HepG2 (cell line): ENCODE data around the gene ADAM10. TPM values are rescaled to one million over a fixed set of nuclear protein-coding genes. Genes with fewer than 3 reads are reported as not detected.

Source experiments
- HNRNPK ChIP-seq: fragments of 200-400 bp; formaldehyde crosslinking; IDR thresholded peaks from 2 replicates; pipeline ENCODE4 v1.6.1; 2018; ENCODE audit warnings: low read length, low read depth, moderate library complexity, mild to moderate bottlenecking; ENCODE audit not compliant: poor library complexity, severe bottlenecking
- POLR2G ChIP-seq: fragments of 200-400 bp; formaldehyde crosslinking; IDR thresholded peaks from 2 replicates; pipeline ENCODE4 v1.6.1; 2018; ENCODE audit warnings: mild to moderate bottlenecking, low read depth, low read length, moderate library complexity
- THYN1 ChIP-seq: sonication (generic); formaldehyde crosslinking; IDR thresholded peaks from 2 replicates; pipeline ENCODE4 v1.8.1; 2023; ENCODE audit warnings: low read depth, mild to moderate bottlenecking, moderate library complexity, missing genetic modification reagents, borderline replicate concordance
- ZBTB40 ChIP-seq, 2 experiments: fragments of 450-650 bp in 1 of 2; sonication (generic) in 1 of 2; formaldehyde crosslinking in 1 of 2; IDR thresholded peaks; 2 replicates each; pipeline versions ENCODE4 v1.6.1 to v1.8.0; 2016 to 2022; ENCODE audit warnings: antibody characterized with exemption in 1 of 2, mild to moderate bottlenecking in 1 of 2, missing genetic modification reagents in 1 of 2
- polyA plus RNA-seq, 8 experiments: library from polyadenylated mRNA; depleted of rRNA in 3 of 8; stranded (reverse) in 7 of 8; unstranded in 1 of 8; fragments of >200 nt; fragmentation: Illumina TruSeq in 4 of 8; extraction: Trizol in 4 of 8; gene quantifications; 2 replicates each; pipeline versions ENCODE4 v1.2.1 to v1.2.3, GENCODE V29; 2011 to 2016; ENCODE audit warnings: low read depth in 4 of 8, missing spikeins in 1 of 8, mixed read lengths in 1 of 8; ENCODE audit not compliant: insufficient read depth in 1 of 8
- total RNA-seq, 5 experiments: library from RNA; depleted of rRNA; stranded (reverse); fragments of >200 nt; fragmentation: Illumina TruSeq; extraction: Trizol; gene quantifications; 2 replicates each; pipeline ENCODE4 v1.2.3, GENCODE V29; 2016; ENCODE audit warnings: low read depth in 1 of 5
- TF ChIP-seq, protein P1 (sequence below): sonication (generic); formaldehyde crosslinking; IDR thresholded peaks from 2 replicates; pipeline ENCODE4 v1.8.1; 2022; ENCODE audit warnings: low read depth, mild to moderate bottlenecking, missing genetic modification reagents
- TF ChIP-seq, protein P2 (sequence below), 2 experiments: sonication (generic) in 1 of 2; formaldehyde crosslinking in 1 of 2; IDR thresholded peaks; 2 replicates each; pipeline versions ENCODE4 v1.4.0 to v1.6.1; 2016 to 2020; ENCODE audit warnings: borderline replicate concordance in 1 of 2, low read depth in 1 of 2, mild to moderate bottlenecking in 1 of 2, missing genetic modification reagents in 1 of 2
- TF ChIP-seq, protein P3 (sequence below): sonication (generic); formaldehyde crosslinking; IDR thresholded peaks from 2 replicates; pipeline ENCODE4 v1.8.1; 2022; ENCODE audit warnings: mild to moderate bottlenecking, missing genetic modification reagents

The ADAM10 gene
- total and polyA plus RNA-seq, 2 of the 13 experiments (the other 11 are each of a cell fraction or from before 2014, with no cell fraction given): 92.7 to 125 TPM

DNA sequence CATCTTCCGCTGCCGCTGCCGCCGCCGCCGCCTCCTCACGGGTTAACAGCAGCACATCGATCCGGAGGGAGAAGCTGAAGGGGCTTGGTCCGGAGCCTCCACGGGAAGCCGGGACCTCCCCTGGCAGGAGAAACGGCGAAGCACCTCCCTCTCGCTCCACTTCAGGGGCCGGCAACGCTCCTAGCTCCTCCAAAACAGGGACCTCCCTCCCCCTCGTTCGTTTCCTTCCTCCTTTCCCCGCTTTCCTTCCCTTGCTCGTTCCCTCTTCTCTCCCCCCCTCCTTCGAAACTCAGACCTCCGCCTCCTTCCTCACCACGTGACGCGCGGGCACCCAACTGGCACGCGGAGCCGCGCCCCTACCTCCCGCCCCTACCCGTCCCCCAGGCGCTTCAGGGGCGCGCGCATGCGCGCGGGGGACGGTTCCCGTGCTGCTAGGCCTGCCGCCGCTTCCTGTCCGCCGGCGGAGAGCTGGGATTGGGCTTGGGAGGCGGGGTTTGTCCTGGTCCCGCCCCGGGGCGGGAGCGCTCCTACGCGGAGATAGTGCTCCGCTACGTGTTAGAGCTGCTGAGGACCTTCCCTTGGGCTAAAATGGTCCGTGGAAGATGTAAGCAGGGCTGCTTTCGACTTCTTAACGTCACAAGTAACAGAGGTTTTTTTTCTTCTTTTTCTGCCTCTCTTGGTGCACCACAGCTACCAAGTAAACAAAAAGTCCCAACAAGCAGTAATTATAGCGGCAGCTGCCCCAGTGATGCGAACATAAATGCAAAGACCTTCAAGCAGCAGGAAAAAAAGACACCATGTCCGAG is at the start of gene ADAM10 (continued):
- no peak for TF ChIP-seq ZBTB40 (IDR thresholded peaks at IDR 0.05)
- TF ChIP-seq ZBTB40 (CRISPR knock-in tag; IDR thresholded peaks at IDR 0.05): no peak
- peak; percentile 73 for TF ChIP-seq POLR2G
- peak; percentile 46; the same call in 1 of the 2 replicates for TF ChIP-seq THYN1 (CRISPR knock-in tag)
- TF ChIP-seq, protein P1, sequence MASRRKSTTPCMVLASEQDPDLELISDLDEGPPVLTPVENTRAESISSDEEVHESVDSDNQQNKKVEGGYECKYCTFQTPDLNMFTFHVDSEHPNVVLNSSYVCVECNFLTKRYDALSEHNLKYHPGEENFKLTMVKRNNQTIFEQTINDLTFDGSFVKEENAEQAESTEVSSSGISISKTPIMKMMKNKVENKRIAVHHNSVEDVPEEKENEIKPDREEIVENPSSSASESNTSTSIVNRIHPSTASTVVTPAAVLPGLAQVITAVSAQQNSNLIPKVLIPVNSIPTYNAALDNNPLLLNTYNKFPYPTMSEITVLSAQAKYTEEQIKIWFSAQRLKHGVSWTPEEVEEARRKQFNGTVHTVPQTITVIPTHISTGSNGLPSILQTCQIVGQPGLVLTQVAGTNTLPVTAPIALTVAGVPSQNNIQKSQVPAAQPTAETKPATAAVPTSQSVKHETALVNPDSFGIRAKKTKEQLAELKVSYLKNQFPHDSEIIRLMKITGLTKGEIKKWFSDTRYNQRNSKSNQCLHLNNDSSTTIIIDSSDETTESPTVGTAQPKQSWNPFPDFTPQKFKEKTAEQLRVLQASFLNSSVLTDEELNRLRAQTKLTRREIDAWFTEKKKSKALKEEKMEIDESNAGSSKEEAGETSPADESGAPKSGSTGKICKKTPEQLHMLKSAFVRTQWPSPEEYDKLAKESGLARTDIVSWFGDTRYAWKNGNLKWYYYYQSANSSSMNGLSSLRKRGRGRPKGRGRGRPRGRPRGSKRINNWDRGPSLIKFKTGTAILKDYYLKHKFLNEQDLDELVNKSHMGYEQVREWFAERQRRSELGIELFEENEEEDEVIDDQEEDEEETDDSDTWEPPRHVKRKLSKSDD (CRISPR knock-in tag): no peak
- TF ChIP-seq, protein P2, sequence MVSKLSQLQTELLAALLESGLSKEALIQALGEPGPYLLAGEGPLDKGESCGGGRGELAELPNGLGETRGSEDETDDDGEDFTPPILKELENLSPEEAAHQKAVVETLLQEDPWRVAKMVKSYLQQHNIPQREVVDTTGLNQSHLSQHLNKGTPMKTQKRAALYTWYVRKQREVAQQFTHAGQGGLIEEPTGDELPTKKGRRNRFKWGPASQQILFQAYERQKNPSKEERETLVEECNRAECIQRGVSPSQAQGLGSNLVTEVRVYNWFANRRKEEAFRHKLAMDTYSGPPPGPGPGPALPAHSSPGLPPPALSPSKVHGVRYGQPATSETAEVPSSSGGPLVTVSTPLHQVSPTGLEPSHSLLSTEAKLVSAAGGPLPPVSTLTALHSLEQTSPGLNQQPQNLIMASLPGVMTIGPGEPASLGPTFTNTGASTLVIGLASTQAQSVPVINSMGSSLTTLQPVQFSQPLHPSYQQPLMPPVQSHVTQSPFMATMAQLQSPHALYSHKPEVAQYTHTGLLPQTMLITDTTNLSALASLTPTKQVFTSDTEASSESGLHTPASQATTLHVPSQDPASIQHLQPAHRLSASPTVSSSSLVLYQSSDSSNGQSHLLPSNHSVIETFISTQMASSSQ (IDR thresholded peaks at IDR 0.05; ENCODE audit: low read depth): no peak
- TF ChIP-seq, protein P2 (CRISPR knock-in tag; IDR thresholded peaks at IDR 0.05; ENCODE audit: borderline replicate concordance): peak; percentile 18; the same call in 1 of the 2 replicates
- TF ChIP-seq, protein P3, sequence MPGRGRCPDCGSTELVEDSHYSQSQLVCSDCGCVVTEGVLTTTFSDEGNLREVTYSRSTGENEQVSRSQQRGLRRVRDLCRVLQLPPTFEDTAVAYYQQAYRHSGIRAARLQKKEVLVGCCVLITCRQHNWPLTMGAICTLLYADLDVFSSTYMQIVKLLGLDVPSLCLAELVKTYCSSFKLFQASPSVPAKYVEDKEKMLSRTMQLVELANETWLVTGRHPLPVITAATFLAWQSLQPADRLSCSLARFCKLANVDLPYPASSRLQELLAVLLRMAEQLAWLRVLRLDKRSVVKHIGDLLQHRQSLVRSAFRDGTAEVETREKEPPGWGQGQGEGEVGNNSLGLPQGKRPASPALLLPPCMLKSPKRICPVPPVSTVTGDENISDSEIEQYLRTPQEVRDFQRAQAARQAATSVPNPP: no peak
- peak; percentile 95 for TF ChIP-seq HNRNPK
